Hippocampal formation (tissue), 2 donors: ENCODE results near the gene B3GNT7.

ENCODE experiments used
- DNase-seq, 2 donors: peaks; one replicate each; lab custom pipeline; 2025; lab: John Stamatoyannopoulos, UW

The B3GNT7 gene

DNA sequence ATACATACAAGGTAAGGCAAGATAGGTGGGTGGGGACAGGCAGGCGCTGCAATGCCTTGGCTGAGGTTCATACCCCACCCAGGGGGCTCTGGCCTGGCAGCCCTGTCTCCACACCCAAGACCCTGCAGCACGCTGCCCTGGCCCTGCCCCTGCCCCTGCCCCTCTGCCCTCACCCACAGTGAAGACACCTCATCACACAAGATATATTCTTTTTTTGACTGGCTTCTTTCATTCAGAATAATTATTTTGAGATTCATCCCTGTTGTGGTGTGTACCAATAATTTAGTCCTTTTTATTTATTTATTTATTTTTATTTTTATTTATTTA lies 11.4 kb upstream of the B3GNT7 start:
- DNase-seq, result no peak

GRCh38 chr2:231384970-231385369 lies 10.5 kb upstream of the B3GNT7 start:
- no peak for DNase-seq

DNA sequence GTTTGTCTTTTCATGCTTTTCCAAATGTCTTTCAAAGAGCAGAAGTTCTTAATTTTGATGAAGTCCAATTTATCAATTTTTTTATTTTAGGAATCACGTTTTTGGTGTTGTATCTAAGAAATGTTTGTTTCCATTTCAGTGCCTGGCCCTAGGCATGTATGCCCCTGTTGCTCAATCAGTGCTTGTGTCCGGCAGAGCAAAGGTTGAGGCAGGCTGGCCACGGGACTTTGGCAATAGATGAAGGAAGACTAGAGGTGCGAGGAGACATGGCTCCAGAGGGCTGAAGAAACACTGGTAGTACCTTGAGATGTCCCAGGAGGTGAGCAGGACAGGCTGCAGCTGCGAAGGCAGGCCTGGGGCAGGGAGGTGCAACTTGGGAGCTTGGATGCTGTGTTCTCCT lies 10.1 kb upstream of the B3GNT7 start:
- DNase-seq, result no peak

GRCh38 chr2:231386446-231386845 lies 9.1 kb upstream of the B3GNT7 start:
- no peak for DNase-seq

DNA sequence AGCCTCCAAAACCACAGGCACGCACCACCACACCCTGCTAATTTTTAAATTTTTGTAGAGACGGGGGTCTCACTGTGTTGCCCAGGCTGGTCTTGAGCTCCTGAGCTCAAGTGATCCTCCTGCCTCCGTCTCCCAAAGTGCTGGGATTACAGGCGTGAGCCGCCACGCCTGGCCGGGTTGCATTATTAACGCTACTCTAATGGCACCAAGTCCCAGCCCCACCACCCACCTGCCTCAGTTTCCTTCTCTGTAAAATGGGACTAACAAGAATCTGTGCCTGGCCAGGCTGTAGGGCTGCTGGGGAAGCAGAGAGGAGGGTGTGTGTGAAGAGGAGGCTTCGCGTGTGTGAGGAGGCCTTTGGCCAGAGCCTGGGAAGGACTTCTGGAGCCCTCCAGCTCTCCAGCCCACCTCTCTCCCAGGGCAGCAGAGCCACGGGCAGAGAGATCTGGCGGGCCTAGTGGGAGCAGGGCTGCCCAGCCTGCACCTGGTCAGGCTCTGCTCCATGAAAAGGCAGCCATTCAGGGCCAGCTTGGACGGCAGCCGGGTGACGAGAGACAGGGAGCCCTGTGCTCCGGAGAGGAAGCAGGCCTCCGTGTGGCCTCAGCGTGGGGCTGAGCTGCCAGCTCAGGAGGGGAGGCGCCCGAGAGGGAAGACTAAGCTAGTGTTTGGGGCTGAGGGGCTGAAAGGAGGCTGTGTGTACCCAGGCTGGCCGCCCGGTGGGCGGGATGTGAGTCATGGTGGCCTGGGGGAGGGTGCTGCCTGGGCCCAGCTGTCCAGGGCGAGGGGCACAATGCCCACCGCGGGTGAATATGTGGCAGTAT lies 7.4 kb upstream of the B3GNT7 start:
- peak; percentile 96 to 97 for DNase-seq

GRCh38 chr2:231388725-231389346 lies 6.7 kb upstream of the B3GNT7 start:
- peak in 1 of 2 donors; percentile 13 for DNase-seq

DNA sequence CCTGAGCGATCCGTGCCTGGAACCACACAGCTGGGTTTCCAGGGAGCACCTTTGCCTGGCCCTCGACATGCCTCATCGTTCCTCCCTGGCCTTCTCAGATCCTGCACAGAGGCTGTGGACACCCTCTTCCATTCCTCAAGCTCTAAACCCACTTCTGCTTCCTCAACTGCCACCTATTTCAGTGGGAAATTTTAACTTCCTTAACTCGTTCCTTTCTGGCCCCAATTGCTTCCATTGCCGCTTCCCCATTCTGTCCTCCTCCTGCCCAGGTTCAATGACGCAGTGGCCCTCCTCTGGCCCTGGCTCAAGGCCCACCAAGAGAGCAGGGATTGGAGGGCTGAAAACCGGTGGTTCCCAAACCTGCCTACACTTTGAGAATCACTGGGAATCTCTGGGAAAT lies 4.8 kb upstream of the B3GNT7 start:
- no peak for DNase-seq

DNA sequence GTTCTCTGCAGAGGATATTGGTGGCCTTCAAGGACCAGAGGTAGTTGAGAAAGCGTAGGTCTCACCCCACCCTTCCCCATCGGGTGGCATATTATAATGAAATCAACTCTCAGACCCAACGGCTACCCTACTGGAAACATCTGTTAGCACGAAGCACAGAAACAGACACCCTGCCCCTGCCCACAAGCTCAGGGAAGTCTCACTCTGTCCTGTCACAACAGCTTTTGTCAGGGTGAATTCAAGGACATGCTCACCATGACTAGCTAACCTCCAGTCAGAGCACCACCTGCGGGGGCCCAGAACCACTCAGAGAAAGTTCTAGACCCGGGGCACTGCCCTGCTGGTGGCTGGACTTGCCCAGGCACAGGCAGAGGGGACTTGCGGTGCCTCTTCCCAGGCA lies 3.5 kb upstream of the B3GNT7 start:
- DNase-seq, result no peak

DNA sequence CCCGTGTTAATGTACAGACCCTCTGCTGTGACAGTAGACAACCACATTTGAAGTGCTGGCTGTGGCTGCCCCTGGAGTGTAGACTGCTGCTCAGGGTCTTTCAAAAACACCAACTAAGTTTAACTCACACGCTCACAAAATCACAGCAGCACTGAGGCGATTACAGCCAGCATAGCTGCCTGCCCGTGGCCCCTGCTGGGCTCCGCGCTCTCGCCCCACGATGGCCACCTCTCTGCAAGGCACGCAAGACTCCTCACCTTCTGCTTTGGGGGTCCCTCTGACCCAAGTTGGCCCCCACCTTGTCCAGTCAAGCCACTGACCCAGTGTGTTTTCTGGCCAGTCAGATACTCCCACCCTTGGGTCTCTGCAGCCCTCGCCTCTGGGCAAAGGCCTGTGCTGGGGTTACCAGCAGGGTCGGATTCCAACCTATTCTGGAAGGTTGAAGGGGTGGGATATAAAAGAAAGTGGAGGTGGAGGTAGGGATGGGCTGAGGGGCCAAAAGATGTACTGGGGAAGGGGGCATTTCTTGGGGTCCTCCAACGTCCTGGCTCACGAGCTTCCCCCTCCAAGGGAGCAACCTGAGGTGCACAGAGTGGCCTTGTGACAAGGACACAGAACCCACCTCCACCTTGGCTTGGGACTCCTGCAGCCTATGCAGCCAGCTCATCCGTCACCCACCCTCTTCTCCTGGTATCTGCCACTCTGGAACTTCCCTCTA lies 2.9 kb upstream of the B3GNT7 start:
- no peak for DNase-seq

- DNase-seq, result no peak
Observed at GRCh38 chr2:231393149-231394131, 2.1 kb upstream of the B3GNT7 start.

DNA sequence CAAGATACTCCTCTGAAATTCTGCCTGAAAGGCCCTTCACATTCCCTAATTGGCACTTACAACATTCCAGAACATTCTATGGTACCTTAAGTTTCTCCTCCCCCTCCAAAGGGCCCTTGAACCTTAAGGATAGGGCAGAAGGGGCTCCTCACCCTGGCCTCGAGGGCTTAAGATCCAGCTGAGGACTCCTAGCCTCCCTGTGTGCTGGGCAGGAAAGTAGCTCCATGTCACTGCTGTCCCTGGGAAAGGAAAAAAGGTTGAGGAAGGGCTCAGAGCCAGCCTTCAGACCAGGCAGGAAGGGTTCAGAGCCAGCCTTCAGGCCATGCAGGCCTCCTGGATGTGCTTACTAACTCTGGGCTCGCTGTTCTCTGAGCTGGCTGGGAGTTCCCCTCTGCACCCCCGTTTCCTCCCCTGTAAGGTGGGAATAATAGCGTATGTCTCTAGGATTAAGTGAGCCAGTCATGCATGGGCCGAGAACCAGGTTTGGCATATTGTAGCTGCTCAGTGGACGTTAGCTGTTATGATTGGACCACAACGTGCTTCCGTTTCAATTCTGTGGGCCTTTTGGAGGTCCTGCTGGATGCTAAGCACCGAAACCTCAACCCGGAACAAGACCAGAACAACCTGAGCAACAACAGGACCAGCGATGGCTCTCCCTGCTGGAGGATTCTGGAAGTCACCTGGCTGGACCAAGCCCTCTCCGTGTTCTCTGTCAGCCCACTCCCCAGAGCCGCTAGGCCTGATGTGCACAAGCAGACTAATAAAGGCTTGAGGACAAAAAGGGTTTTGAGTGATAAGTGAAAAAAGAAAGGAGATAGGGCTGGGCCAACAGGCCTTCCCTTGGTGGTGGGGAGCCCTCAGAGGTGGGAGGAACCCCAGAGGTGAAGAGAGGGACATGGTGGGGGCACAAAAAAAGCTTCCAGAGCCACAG lies 1.0 kb upstream of the B3GNT7 start:
- no peak for DNase-seq

- no peak for DNase-seq
Observed at GRCh38 chr2:231396058-231396821, 730 bp downstream of the B3GNT7 start.

DNA sequence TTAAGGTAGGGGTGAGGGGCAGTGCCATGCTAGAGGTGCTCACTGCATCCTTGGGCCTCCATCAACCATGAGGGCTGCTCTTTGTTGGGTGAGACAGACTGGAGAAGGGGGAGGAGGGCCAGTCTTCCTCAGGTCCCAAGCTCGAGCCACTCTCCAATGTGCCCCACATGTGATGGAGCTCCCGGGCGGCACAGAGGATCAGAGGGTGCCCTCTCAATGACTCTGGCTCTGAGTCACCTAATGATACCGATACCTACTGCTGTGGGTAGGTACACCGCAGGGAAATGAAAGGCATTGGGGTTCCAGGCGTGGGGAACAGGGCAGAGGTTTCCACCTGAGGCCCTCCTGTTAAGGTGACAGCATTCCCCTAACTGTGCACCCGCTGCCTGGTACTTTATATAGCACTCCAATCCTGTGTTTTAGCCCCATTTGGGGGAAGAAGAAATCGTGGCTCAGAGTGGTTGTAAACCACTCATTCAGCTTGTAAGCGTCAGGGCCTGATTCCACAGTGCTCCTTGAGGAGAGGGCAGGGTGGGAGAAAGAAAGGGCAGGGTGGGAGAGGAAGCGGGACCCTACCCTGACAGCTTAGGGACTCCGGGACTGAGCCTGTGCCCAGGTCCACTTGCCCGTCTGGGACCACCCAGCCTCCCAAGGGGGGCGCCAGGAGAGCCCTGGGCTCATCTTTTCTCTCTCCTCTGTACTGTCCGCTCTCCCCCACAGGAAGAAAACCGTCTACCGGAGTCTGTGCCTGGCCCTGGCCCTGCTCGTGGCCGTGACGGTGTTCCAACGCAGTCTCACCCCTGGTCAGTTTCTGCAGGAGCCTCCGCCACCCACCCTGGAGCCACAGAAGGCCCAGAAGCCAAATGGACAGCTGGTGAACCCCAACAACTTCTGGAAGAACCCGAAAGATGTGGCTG lies 1.8 kb downstream of the B3GNT7 start:
- no peak for DNase-seq

DNA sequence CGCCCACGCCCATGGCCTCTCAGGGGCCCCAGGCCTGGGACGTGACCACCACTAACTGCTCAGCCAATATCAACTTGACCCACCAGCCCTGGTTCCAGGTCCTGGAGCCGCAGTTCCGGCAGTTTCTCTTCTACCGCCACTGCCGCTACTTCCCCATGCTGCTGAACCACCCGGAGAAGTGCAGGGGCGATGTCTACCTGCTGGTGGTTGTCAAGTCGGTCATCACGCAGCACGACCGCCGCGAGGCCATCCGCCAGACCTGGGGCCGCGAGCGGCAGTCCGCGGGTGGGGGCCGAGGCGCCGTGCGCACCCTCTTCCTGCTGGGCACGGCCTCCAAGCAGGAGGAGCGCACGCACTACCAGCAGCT lies 2.4 kb downstream of the B3GNT7 start:
- no peak for DNase-seq

DNA sequence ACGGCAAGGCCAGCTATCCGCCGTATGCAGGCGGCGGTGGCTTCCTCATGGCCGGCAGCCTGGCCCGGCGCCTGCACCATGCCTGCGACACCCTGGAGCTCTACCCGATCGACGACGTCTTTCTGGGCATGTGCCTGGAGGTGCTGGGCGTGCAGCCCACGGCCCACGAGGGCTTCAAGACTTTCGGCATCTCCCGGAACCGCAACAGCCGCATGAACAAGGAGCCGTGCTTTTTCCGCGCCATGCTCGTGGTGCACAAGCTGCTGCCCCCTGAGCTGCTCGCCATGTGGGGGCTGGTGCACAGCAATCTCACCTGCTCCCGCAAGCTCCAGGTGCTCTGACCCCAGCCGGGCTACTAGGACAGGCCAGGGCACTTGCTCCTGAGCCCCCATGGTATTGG lies 3.1 kb downstream of the B3GNT7 start:
- DNase-seq, result no peak

- DNase-seq, result no peak
Observed at GRCh38 chr2:231399046-231399852, 3.7 kb downstream of the B3GNT7 start.

- peak in 1 of 2 donors; percentile 40 for DNase-seq
Observed at GRCh38 chr2:231399853-231400680, 4.6 kb downstream of the B3GNT7 start.
